ENCODE measurements around the gene CES2.
"Not testable (repeated sequence)": the region's sequence is repeated elsewhere in the genome, so short reads cannot be mapped to it uniquely, and the experiment has no call there.

Gene CES2

DNA sequence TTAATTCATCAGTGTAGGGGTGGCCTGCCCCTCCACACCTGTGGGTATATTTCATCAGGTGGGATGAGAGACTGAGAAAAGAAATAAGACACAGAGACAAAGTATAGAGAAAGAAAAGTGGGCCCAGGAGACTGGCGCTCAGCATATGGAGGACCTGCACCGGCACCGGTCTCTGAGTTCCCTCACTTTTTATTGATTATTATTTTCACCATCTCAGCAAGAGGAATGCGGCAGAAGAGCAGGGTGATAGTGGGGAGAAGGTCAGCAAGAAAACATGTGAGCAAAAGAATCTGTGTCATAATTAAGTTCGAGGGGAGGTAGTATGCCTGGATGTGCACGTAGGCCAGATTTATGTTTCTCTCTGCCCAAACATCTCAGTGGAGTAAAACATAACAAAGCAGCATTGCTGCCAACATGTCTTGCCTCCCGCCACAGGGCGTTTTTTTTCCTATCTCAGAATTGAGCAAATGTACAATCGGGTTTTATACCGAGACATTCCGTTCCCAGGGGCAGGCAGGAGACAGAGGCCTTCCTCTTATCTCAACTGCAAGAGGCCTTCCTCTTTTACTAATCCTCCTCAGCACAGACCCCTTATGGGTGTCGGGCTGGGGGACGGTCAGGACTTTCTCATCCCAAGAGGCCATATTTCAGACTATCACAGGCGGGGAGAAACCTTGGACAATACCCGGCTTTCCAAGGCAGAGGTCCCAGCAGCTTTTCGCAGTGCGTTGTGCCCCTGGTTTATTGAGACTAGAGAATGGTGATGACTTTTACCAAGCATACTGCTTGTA, 20.2 kb downstream of the CES2 start:
- not testable (repeated sequence) for DNase-seq (ENCODE audit: low spot score)

DNA sequence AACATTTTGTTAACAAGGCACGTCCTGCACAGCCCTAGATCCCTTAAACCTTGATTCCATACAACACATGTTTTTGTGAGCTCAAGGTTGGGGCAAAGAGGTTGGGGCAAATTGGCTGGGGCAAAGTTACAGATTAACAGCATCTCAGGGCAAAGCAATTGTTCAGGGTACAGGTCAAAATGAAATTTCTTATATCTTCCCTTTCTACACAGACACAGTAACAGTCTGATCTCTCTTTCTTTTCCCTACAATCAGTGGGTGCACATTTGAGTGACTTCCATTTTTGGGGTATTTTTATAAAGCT, 20.8 kb downstream of the CES2 start:
- not testable (repeated sequence) for DNase-seq (ENCODE audit: low spot score)

DNA sequence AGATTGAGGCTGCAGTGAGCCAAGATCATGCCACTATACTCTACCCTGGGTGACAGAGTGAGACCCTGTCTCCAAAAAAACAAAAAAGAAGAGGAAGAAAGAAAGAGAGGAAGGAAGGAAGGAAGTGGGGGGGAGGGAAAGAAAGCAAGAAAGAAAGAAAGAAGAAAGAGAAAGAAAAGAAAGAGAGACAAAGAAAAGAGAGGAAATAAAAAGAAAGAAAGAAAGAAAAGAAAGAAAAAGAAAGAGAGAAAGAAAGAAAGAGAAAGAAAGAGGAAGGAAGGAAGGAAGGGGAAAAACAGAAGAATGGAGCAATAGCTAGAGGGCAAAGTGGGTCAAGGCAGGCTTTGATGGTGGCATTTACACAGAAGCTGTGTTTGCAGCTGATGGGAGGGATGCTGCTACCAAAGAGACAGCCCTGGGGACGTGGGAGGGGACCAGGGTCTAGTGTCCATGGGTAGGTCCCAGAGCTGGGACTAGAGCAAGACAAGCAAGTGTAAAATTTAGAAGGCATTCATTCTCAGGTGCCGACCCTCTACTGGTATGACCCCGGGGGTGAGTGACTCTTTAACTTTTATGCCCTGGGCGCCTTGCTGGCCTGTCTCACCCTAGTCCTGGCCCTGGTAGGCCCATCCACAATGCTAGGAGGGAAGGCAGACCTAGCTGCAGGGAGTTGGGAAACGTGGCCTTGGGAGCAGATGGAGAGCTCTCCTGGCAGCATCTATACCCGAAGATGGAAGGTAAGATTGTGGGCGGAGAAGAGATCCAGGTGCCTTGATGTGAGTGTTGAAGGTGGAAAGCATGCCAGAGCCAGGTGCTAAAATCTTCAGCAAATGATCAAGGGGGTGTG, 23.8 kb downstream of the CES2 start:
- DNase-seq (ENCODE audit: low spot score): no peak

GRCh38 chr16:66959704-66960161, 24.4 kb downstream of the CES2 start:
- no peak for DNase-seq (ENCODE audit: low spot score)

- DNase-seq (ENCODE audit: low spot score): no peak
Observed at GRCh38 chr16:66960270-66960669, 25.0 kb downstream of the CES2 start.

DNA sequence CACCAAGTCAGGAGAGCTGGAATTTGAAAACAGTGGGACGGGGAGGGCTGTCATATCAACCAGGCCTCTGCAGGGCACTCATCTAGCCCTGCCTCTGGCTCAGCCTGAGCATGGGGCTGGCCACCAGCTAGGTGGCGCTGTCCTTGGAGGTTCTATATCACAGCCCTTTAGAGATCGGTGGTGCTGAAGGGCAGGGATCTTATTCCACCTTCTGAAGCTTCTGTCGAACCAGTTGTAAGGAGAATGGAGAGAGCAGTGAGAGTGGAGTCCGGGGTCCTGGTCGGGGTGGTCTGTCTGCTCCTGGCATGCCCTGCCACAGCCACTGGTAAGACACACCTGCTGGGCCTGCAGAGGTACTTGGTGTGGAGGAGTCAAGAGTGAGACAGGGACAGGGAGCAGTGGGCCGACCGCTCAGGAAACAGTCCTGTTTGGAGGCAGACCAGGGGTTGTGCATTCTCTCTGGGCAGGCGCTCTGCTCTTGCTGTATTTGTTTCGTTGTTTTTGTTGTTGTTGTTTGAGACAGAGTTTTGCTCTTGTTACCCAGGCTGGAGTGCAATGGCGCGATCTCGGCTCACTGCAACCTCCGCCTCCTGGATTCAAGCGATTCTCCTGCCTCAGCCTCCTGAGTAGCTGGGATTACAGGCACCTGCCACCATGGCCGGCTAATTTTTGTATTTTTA, 25.9 kb downstream of the CES2 start, which contains the start of gene CES3:
TSS of gene CES3 (plus strand) at position 202 of the 680 bp plus-strand sequence. CDS start at position 244, 42 bp downstream.
- peak; percentile 88 for DNase-seq (ENCODE audit: low spot score)

GRCh38 chr16:66961914-66962313, 26.6 kb downstream of the CES2 start:
- no peak for DNase-seq (ENCODE audit: low spot score)

GRCh38 chr16:66964049-66964448, 28.7 kb downstream of the CES2 start:
- no peak for DNase-seq (ENCODE audit: low spot score)

- DNase-seq (ENCODE audit: low spot score): no peak
Observed at GRCh38 chr16:66968847-66969246, 33.5 kb downstream of the CES2 start.

DNA sequence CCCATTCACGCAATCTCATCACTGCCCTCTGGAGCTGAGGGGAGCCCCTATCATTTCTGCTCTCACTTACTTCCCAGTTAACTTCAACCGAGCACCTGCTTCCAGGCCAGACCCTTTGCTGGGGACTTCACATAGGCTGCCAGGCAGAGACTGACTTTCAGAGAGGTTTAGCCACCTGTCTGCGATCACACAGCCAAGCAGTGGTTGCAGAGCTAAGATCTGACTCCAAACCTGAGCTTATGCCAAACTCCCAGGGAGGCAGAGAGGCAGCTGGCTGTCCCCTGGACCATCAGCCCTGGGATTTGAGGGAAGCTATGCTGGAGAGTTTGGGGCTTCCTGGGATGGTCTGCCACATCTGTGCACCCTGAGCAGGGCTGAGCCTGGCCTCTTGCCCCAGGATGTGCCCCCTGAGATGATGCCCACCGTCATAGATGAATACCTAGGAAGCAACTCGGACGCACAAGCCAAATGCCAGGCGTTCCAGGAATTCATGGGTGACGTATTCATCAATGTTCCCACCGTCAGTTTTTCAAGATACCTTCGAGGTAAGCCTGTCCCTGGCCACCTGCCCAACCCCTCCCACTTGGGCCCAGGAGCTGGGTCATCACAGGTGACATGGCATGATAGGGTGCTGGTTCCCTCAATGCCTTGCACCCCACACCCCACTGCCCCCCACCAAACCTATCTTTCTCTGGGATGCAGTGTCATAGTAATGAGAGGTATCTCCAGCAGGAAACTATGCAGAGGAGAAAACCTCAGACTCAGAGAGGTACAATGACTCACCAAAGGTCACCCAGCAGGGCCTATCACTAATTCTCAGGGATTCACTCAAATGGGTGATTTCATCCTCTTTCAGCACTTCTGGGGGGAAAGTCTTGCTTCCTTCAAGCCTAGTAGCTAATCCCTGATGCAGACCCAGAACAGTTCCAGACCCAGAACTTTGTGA, 35.7 kb downstream of the CES2 start:
- DNase-seq (ENCODE audit: low spot score): no peak

DNA sequence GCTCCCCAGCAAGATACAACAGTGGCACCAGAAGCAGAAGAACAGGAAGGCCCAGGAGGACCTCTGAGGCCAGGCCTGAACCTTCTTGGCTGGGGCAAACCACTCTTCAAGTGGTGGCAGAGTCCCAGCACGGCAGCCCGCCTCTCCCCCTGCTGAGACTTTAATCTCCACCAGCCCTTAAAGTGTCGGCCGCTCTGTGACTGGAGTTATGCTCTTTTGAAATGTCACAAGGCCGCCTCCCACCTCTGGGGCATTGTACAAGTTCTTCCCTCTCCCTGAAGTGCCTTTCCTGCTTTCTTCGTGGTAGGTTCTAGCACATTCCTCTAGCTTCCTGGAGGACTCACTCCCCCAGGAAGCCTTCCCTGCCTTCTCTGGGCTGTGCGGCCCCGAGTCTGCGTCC, 37.7 kb downstream of the CES2 start:
- DNase-seq (ENCODE audit: low spot score): no peak

GRCh38 chr16:66973716-66974115, 38.4 kb downstream of the CES2 start:
- no peak for DNase-seq (ENCODE audit: low spot score)

- not testable (repeated sequence) for DNase-seq (ENCODE audit: low spot score)
Observed at GRCh38 chr16:66974156-66974931, 39.0 kb downstream of the CES2 start.

GRCh38 chr16:66974932-66975246, 39.6 kb downstream of the CES2 start:
- not testable (repeated sequence) for DNase-seq (ENCODE audit: low spot score)

- no peak for DNase-seq (ENCODE audit: low spot score)
Observed at GRCh38 chr16:66975302-66975893, 40.1 kb downstream of the CES2 start.

- DNase-seq (ENCODE audit: low spot score): no peak
Observed at GRCh38 chr16:66976746-66977145, 41.4 kb downstream of the CES2 start.

- DNase-seq (ENCODE audit: low spot score): peak; percentile 90
Observed at GRCh38 chr16:66977341-66978113, 42.2 kb downstream of the CES2 start.

GRCh38 chr16:66979011-66979717, 43.8 kb downstream of the CES2 start:
- no peak for DNase-seq (ENCODE audit: low spot score)

- no peak for DNase-seq (ENCODE audit: low spot score)
Observed at GRCh38 chr16:66983033-66983432, 47.7 kb downstream of the CES2 start.

Measured in HuH-7 (cell line).